Mesenchymal stem cell (in vitro differentiated cells and primary cell): ENCODE results near the gene CENPA.
A peak's percentile ranks its signal among the peaks of the same experiment; 100 is the strongest.
"Not testable (repeated sequence)": the region's sequence is repeated elsewhere in the genome, so short reads cannot be mapped to it uniquely, and the experiment has no call there.

ENCODE experiments used
- DNase-seq: peaks from one replicate; pipeline ENCODE4 v3.0.0-alpha.2; 2013
- H2AFZ ChIP-seq: one replicate; pipeline ENCODE4 v1.6.1; 2013; ENCODE audit warnings: low read depth, mild to moderate bottlenecking, control low read depth, inconsistent platforms, low read length, moderate library complexity
- H2AK5ac ChIP-seq: 2 replicates; pipeline ENCODE4 v1.6.1; 2013; ENCODE audit warnings: low read length, moderate library complexity, mild to moderate bottlenecking, inconsistent platforms; ENCODE audit not compliant: severe bottlenecking
- H2BK120ac ChIP-seq: one replicate; pipeline ENCODE4 v1.6.1; 2013; ENCODE audit warnings: low read depth, mild to moderate bottlenecking, inconsistent platforms, low read length, moderate library complexity
- H2BK12ac ChIP-seq, 2 experiments: one replicate each; pipeline ENCODE4 v1.6.1; 2013; ENCODE audit warnings: inconsistent platforms in 2 of 2, low read length in 2 of 2, mild to moderate bottlenecking in 2 of 2, moderate library complexity in 2 of 2, control low read depth in 1 of 2
- H2BK15ac ChIP-seq: one replicate; pipeline ENCODE4 v1.6.1; 2013; ENCODE audit warnings: mild to moderate bottlenecking, low read depth, inconsistent platforms; ENCODE audit not compliant: poor library complexity, severe bottlenecking
- H2BK5ac ChIP-seq: 2 replicates; pipeline ENCODE4 v1.6.1; 2013; ENCODE audit warnings: low read depth, mild to moderate bottlenecking, low read length, control low read depth, inconsistent platforms; ENCODE audit not compliant: poor library complexity, severe bottlenecking
- H3K14ac ChIP-seq, 2 experiments: one replicate each; pipeline ENCODE4 v1.6.1; 2013; ENCODE audit warnings: inconsistent platforms in 2 of 2, low read length in 2 of 2, control low read depth in 1 of 2, mild to moderate bottlenecking in 1 of 2, moderate library complexity in 1 of 2
- H3K18ac ChIP-seq, 2 experiments: one replicate each; pipeline ENCODE4 v1.6.1; 2013; ENCODE audit warnings: inconsistent platforms in 2 of 2, low read length in 2 of 2, control low read depth in 1 of 2, low read depth in 1 of 2, mild to moderate bottlenecking in 1 of 2
- H3K23ac ChIP-seq, 2 experiments: one replicate each; pipeline ENCODE4 v1.6.1; 2013; ENCODE audit warnings: inconsistent platforms in 2 of 2, low read length in 2 of 2, mild to moderate bottlenecking in 2 of 2, moderate library complexity in 2 of 2, control low read depth in 1 of 2
- H3K27ac ChIP-seq: 2 replicates; pipeline ENCODE4 v1.5.1; 2013; ENCODE audit warnings: mild to moderate bottlenecking, moderate library complexity, low read length, control low read depth, inconsistent platforms; ENCODE audit not compliant: poor library complexity, severe bottlenecking
- H3K27me3 ChIP-seq, 2 experiments: 2 replicates each; pipeline versions ENCODE4 v1.6.1 to v1.7.0; 2013; ENCODE audit warnings: low read length in 2 of 2, mild to moderate bottlenecking in 2 of 2, moderate library complexity in 2 of 2, control low read depth in 1 of 2, inconsistent platforms in 1 of 2; ENCODE audit not compliant: control insufficient read depth in 1 of 2, insufficient read depth in 1 of 2
- H3K36me3 ChIP-seq, 2 experiments: 2 replicates each; pipeline versions ENCODE4 v1.6.1 to v1.7.0; 2013; ENCODE audit warnings: low read length in 2 of 2, control low read depth in 1 of 2, inconsistent platforms in 1 of 2, low read depth in 1 of 2, mild to moderate bottlenecking in 1 of 2; ENCODE audit not compliant: insufficient read depth in 2 of 2, control insufficient read depth in 1 of 2
- H3K4ac ChIP-seq, 2 experiments: one replicate each; pipeline ENCODE4 v1.6.1; 2013; ENCODE audit warnings: inconsistent platforms in 2 of 2, low read length in 2 of 2, mild to moderate bottlenecking in 2 of 2, moderate library complexity in 2 of 2, control low read depth in 1 of 2, low read depth in 1 of 2
- H3K4me1 ChIP-seq: 2 replicates; pipeline ENCODE4 v1.6.1; 2013; ENCODE audit warnings: low read depth, low read length, control low read depth; ENCODE audit not compliant: control insufficient read depth, insufficient read depth
- H3K4me2 ChIP-seq: 2 replicates; pipeline ENCODE4 v1.6.1; 2013; ENCODE audit warnings: low read length, mild to moderate bottlenecking, inconsistent platforms; ENCODE audit not compliant: poor library complexity, severe bottlenecking
- H3K4me3 ChIP-seq, 2 experiments: 2 replicates each; pipeline versions ENCODE4 v1.5.1 to v1.7.0; 2013; ENCODE audit warnings: low read length in 2 of 2, mild to moderate bottlenecking in 2 of 2, control low read depth in 1 of 2, low read depth in 1 of 2; ENCODE audit not compliant: insufficient read depth in 1 of 2
- H3K79me1 ChIP-seq: replicated peaks from 2 replicates; pipeline ENCODE4 v1.6.1; 2013; ENCODE audit warnings: mild to moderate bottlenecking, control low read depth, low read length, inconsistent platforms; ENCODE audit not compliant: poor library complexity, severe bottlenecking
- H3K9ac ChIP-seq: 2 replicates; pipeline ENCODE4 v1.7.0; 2013; ENCODE audit warnings: mild to moderate bottlenecking, low read length, moderate library complexity
- H3K9me3 ChIP-seq: 2 replicates; pipeline ENCODE4 v1.7.0; 2013; ENCODE audit warnings: mild to moderate bottlenecking, low read length; ENCODE audit not compliant: control insufficient read depth
- H4K8ac ChIP-seq: one replicate; pipeline ENCODE4 v1.6.1; 2013; ENCODE audit warnings: inconsistent platforms, mild to moderate bottlenecking, low read length, moderate library complexity
- H4K91ac ChIP-seq: one replicate; pipeline ENCODE4 v1.6.1; 2013; ENCODE audit warnings: mild to moderate bottlenecking, low read length, inconsistent platforms
- WGBS: methylation state at CpG from one replicate; pipeline ENCODE4 v1.1.7; 2013; ENCODE audit warnings: mixed read lengths; 5-methylcytosine and 5-hydroxymethylcytosine counted together

The CENPA gene

GRCh38 chr2:26792720-26793119 is 6.9 kb downstream of the CENPA start:
- Histone ChIP-seq H3K9me3 (no peaks in the 10 kb centered on the region), H4K8ac (no peak overlapping the region), H3K9ac (peak overlapping the region; percentile 19), H2BK5ac (no peak overlapping the region), H2BK120ac (no peak overlapping the region), H3K27me3 (no peaks in the 10 kb centered on the region), H2AFZ (no peak overlapping the region), H4K91ac (no peak overlapping the region), H2BK15ac (no peak overlapping the region), H3K4me2 (no peak overlapping the region), H3K4ac (no peak overlapping the region), H3K4me3 (no peak overlapping the region), H3K79me1 (peaks cover 27% of the 10 kb centered on the region), H3K23ac (no peak overlapping the region), H3K4me1 (no peaks in the 10 kb centered on the region), H2AK5ac (no peak overlapping the region), H3K36me3 (peaks cover 10 to 16% of the 10 kb centered on the region in 2 experiments), H3K14ac (no peak overlapping the region), H2BK12ac (no peak overlapping the region), H3K27ac (no peak overlapping the region), H3K18ac (no peak overlapping the region)
- DNase-seq: no peak
- 98% methylated on average over 3 of the region's 3 CpGs for WGBS

GRCh38 chr2:26793518-26793917 is 7.7 kb downstream of the CENPA start:
- Histone ChIP-seq H3K18ac (no peak overlapping the region), H3K4me1 (no peaks in the 10 kb centered on the region)
- WGBS: 98% methylated on average over 3 of the region's 3 CpGs

GRCh38 chr2:26795135-26795534 is 9.3 kb downstream of the CENPA start:
- peaks cover 19% of the 10 kb centered on the region for H3K79me1 ChIP-seq

More at GRCh38 chr2:26793518-26793917, 7.7 kb downstream of the CENPA start:
- H4K8ac ChIP-seq: no peak overlapping the region
- no peaks in the 10 kb centered on the region for H3K27me3 ChIP-seq
- H3K79me1 ChIP-seq: peaks cover 25% of the 10 kb centered on the region
- no peak overlapping the region for H2AK5ac ChIP-seq
- H2AFZ ChIP-seq: no peak overlapping the region
- H3K23ac ChIP-seq: no peak overlapping the region
- no peak overlapping the region for H3K4ac ChIP-seq
- peaks cover 10 to 16% of the 10 kb centered on the region in 2 experiments for H3K36me3 ChIP-seq
- H3K14ac ChIP-seq: no peak overlapping the region
- no peak overlapping the region for H2BK15ac ChIP-seq
- H2BK120ac ChIP-seq: no peak overlapping the region
- no peak overlapping the region for H2BK5ac ChIP-seq
- H3K27ac ChIP-seq: no peak overlapping the region
- no peak overlapping the region for H2BK12ac ChIP-seq
- no peaks in the 10 kb centered on the region for H3K9me3 ChIP-seq
- H3K9ac ChIP-seq: no peak overlapping the region
- H3K4me3 ChIP-seq: no peak overlapping the region
- DNase-seq: no peak
- no peak overlapping the region for H4K91ac ChIP-seq
- H3K4me2 ChIP-seq: no peak overlapping the region

GRCh38 chr2:26801328-26801727 is 15.5 kb downstream of the CENPA start:
- Histone ChIP-seq H3K9me3 (no peaks in the 10 kb centered on the region), H2BK120ac (no peak overlapping the region), H2AK5ac (no peak overlapping the region), H3K4me1 (peaks cover 3% of the 10 kb centered on the region), H3K18ac (no peak overlapping the region), H3K9ac (no peak overlapping the region), H3K4ac (no peak overlapping the region), H2BK5ac (no peak overlapping the region), H3K36me3 (peaks cover 0 to 2% of the 10 kb centered on the region in 2 experiments), H3K23ac (no peak overlapping the region), H3K4me3 (no peak overlapping the region), H2BK12ac (no peak overlapping the region), H3K4me2 (no peak overlapping the region), H3K27me3 (no peaks in the 10 kb centered on the region), H4K91ac (no peak overlapping the region), H3K27ac (no peak overlapping the region), H3K14ac (no peak overlapping the region), H2BK15ac (no peak overlapping the region), H2AFZ (no peak overlapping the region), H4K8ac (no peak overlapping the region), H3K79me1 (peaks cover 5% of the 10 kb centered on the region)
- WGBS: 85% methylated on average over 4 of the region's 4 CpGs
- no peak for DNase-seq

More at GRCh38 chr2:26795135-26795534, 9.3 kb downstream of the CENPA start:
- H3K14ac ChIP-seq, H2AK5ac ChIP-seq, H2BK120ac ChIP-seq, H2BK15ac ChIP-seq, H3K4ac ChIP-seq, H3K9me3 ChIP-seq, H3K27ac ChIP-seq, H3K9ac ChIP-seq, H3K27me3 ChIP-seq, H2AFZ ChIP-seq, H3K4me2 ChIP-seq, H2BK5ac ChIP-seq, H3K4me3 ChIP-seq, H4K91ac ChIP-seq, H3K23ac ChIP-seq, H4K8ac ChIP-seq, H2BK12ac ChIP-seq, DNase-seq, H3K18ac ChIP-seq, H3K4me1 ChIP-seq: not testable (repeated sequence)
- 99% methylated on average over 17 of the region's 17 CpGs for WGBS
- peaks cover 7 to 16% of the 10 kb centered on the region in 2 experiments for H3K36me3 ChIP-seq
